Measurements from ENCODE around the gene ZNF135. TPM values are rescaled to one million over a fixed set of nuclear protein-coding genes. Genes with fewer than 3 reads are reported as not detected.

ZNF135 gene
- total RNA-seq, 2 experiments from 2014 or later, result 0.54 to 0.62 TPM

DNA sequence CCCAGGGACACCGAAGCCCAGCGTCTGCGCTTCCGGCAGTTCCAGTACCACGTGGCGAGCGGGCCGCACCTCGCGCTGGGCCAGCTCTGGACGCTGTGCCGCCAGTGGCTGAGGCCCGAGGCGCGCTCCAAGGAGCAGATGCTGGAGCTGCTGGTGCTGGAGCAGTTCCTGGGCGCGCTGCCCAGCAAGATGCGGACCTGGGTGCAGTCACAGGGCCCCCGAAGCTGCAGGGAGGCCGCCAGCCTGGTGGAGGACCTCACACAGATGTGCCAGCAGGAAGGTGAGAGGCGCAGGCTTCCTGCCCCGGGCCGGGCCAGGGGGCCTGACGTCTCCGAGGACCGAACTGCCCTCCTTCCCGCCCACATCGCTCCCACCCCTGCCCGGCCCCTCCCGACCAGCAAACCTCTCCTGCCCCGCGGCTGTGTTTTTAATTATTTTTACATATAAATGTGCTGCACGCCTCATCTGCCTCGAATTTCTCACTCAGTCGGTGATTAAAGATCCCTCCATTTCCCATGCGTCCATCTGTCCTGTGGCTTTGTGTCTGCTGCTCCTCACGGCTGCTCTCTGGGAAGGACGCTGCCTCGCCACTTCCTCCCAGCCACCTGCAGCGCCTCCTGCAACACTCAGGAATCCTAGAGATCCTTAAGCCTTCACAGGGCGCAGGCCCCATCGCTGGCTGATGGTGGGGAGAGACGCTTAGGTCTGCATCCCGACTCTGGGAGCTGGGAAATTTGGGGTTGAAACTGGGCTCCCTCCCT is 21.0 kb upstream of the ZNF135 start:
- H3K4me3 Mint-ChIP-seq, result no peak overlapping the region
- H3K27me3 Mint-ChIP-seq (ENCODE audit: low read depth), result peaks cover 29% of the 10 kb centered on the region
- H3K27ac Mint-ChIP-seq, result no peak overlapping the region
- H3K4me1 Mint-ChIP-seq (ENCODE audit: low read depth), result peaks cover 4% of the 10 kb centered on the region
- no peak for DNase-seq
- CTCF ChIA-PET, result no interaction called here
- intact Hi-C loops (cut with micrococcal nuclease), result no loop called here
- H3K9me3 Mint-ChIP-seq, result peaks cover 46% of the 10 kb centered on the region
- H3K36me3 Mint-ChIP-seq (ENCODE audit: low read depth), result peaks cover 38% of the 10 kb centered on the region

DNA sequence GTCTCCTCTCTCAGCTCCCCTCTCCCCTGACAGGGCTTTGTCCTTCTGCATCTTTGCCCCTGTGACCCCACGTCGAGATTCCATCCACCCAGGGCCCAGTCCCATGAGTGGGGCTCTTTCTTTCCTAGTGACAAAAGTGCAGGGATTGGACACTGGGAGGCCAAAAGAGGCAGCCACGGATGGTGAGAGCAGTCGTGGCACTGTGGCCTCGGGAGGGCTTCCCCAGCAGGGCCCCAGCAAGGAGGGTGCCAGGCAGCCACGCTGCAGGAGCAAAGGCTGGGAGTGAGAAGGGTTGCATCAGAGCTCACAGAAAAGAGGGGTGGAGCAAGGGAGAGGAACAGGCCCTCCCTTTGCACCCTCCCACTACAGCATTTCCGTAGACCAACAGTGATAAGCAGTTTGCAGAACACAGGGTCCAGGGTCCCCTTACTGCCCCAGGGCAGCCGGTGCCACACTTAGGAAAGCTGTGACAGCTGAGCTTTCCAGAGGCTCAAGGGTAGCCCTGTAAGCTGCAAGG is 20.3 kb upstream of the ZNF135 start:
- no peak for DNase-seq
- CTCF ChIA-PET, result no interaction called here
- intact Hi-C loops (cut with micrococcal nuclease), result no loop called here
- Mint-ChIP-seq H3K4me1 (ENCODE audit: low read depth) (peaks cover 4% of the 10 kb centered on the region), H3K4me3 (no peak overlapping the region), H3K9me3 (peaks cover 51% of the 10 kb centered on the region), H3K27me3 (ENCODE audit: low read depth) (peaks cover 25% of the 10 kb centered on the region), H3K36me3 (ENCODE audit: low read depth) (peaks cover 41% of the 10 kb centered on the region), H3K27ac (no peak overlapping the region)

DNA sequence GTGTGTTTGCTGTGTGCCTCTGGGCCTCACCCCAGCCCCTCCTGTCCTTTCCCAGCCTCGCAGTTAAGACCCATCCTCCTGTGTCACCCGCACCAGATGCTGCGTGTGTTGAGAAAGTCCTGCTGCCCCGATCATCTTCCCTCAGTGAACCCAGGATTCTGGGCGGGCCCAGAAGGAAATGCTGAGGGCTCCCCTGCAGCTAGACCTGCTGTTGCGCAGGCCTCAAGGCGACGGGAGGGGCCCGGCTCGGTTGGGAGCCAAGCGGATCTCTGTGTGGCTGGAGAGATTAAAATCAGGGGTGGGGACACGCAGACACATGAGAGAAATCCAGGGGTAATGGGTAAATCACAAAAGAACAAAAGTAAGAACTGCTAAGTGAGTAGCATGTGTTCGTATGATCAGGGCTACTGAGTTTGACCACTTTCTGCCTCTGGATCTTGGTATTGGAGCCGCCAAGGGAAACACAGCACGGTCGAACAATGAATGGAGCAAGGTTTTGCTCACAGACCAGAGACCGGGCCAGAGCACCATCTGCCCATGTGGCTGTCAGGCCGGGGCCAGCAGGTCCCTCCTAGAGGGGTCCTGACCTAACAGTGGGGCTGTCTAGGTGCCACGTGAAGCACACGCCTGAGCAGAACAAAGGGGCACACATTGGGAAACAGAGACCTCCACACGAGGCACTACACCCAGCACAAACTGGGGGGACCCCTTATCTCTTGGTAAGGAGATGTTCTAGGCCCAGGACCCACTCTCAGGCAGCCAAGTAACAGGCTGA is 18.1 kb upstream of the ZNF135 start:
- peaks cover 45% of the 10 kb centered on the region for H3K9me3 Mint-ChIP-seq
- no peaks in the 10 kb centered on the region for H3K4me1 Mint-ChIP-seq (ENCODE audit: low read depth)
- no peak overlapping the region for H3K4me3 Mint-ChIP-seq
- peaks cover 12% of the 10 kb centered on the region for H3K27me3 Mint-ChIP-seq (ENCODE audit: low read depth)
- intact Hi-C loops (cut with micrococcal nuclease), result no loop called here
- CTCF ChIA-PET, result no interaction called here
- no peak overlapping the region for H3K27ac Mint-ChIP-seq
- DNase-seq, result no peak
- peaks cover 32% of the 10 kb centered on the region for H3K36me3 Mint-ChIP-seq (ENCODE audit: low read depth)

DNA sequence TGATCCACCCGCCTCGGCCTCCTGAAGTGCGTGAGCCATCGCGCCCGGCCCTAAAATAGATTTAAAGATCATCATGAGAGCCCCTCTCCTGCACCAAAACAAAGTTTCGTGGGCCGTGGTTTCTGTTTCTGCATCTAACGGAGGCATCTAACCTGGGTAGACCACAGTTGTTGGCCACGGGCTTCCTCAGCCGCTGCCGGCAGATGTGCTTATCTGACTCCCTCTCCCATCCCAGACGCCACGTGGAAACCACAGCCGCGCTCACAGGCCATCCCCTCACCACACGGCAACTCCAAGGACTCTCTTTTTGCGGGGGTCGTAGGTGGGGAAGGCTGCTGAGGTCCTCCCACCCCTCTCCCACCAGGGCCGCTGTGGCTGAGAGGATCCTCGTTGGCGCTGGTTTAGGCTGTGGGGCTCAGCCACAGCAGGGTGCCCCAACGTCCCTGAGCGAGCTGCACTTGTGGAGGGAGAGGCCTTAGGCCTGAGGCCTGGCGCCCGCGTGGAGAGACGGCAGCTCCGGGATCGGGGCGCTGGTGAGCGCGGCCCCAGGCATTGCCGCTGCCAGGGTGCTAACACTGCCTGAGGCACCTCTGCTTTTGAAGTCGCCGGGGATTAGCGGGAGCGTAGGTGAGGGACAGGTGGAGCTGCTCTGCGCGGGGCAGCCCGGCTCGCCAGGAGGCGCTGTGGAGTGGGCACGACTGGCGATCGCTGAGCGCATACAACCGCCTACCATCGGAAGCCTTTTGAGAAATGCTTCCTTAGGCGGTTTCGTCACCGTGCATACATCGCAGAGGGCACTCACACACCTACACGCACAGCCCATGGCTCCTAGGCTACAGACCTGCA is 16.4 kb upstream of the ZNF135 start:
- DNase-seq, result no peak
- H3K27ac Mint-ChIP-seq, result no peak overlapping the region
- peaks cover 46% of the 10 kb centered on the region for H3K9me3 Mint-ChIP-seq
- intact Hi-C loops (cut with micrococcal nuclease), result no loop called here
- no peaks in the 10 kb centered on the region for H3K4me1 Mint-ChIP-seq (ENCODE audit: low read depth)
- H3K27me3 Mint-ChIP-seq (ENCODE audit: low read depth), result peaks cover 2% of the 10 kb centered on the region
- H3K36me3 Mint-ChIP-seq (ENCODE audit: low read depth), result peaks cover 25% of the 10 kb centered on the region
- CTCF ChIA-PET, result interaction anchor here (0.7 kb wide), 1 partner anchor 55 kb away, joined by 4 read pairs; no protein-coding TSS in a partner anchor
- no peak overlapping the region for H3K4me3 Mint-ChIP-seq

DNA sequence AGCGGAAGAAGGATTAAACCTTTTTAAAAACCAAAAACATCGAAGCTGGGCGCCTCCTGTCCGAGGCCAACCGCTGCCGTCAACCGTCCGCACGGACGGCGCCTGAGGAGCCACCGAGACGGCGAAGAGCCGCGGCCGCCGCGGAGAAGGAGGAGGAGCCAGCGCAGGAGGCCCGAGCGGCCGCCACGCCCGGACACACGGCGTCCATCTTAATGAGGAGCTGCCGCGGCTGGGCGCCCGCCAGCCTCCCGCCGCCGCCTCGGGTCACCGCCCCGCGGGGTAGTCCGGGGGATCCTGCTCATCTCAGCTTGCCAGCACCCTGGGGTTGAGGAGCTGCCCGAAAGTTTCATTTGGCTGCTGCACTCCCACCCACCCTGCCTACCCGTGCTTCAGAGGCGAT is 14.7 kb upstream of the ZNF135 start:
- DNase-seq, result no peak
- Mint-ChIP-seq H3K4me3 (no peak overlapping the region), H3K27me3 (ENCODE audit: low read depth) (no peaks in the 10 kb centered on the region), H3K36me3 (ENCODE audit: low read depth) (peaks cover 24% of the 10 kb centered on the region), H3K4me1 (ENCODE audit: low read depth) (no peaks in the 10 kb centered on the region), H3K9me3 (peaks cover 50% of the 10 kb centered on the region), H3K27ac (no peak overlapping the region)
- CTCF ChIA-PET, result interaction anchor here (0.5 kb wide), 1 partner anchor 400 kb away, joined by 3 read pairs; no protein-coding TSS in a partner anchor
- intact Hi-C loops (cut with micrococcal nuclease), result no loop called here

DNA sequence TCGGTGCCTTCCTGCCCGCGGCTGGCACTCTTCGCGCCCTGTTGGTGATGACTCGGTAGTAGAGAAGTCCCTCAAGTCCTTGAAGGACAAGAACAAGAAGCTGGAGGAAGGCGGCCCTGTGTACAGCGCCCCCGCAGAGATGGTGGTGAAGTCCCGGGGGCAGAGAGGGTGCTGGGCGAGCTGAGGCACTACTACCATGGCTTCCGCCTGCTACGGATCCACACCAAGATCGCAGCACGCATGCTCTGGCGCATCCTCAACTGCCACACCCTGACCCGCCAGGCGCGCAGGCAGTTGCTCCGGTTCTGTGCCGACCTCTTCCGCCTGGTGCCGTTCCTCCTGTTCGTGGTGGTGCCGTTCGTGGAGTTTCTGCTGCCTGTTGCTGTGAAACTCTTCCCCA is 14.2 kb upstream of the ZNF135 start:
- no peak for DNase-seq
- H3K4me1 Mint-ChIP-seq (ENCODE audit: low read depth), result no peaks in the 10 kb centered on the region
- H3K27ac Mint-ChIP-seq, result no peak overlapping the region
- no peaks in the 10 kb centered on the region for H3K27me3 Mint-ChIP-seq (ENCODE audit: low read depth)
- H3K9me3 Mint-ChIP-seq, result peaks cover 54% of the 10 kb centered on the region
- intact Hi-C loops (cut with micrococcal nuclease), result no loop called here
- H3K36me3 Mint-ChIP-seq (ENCODE audit: low read depth), result peaks cover 24% of the 10 kb centered on the region
- no peak overlapping the region for H3K4me3 Mint-ChIP-seq
- CTCF ChIA-PET, result interaction anchor here (0.5 kb wide), 1 partner anchor 401 kb away, joined by 3 read pairs; no protein-coding TSS in a partner anchor

DNA sequence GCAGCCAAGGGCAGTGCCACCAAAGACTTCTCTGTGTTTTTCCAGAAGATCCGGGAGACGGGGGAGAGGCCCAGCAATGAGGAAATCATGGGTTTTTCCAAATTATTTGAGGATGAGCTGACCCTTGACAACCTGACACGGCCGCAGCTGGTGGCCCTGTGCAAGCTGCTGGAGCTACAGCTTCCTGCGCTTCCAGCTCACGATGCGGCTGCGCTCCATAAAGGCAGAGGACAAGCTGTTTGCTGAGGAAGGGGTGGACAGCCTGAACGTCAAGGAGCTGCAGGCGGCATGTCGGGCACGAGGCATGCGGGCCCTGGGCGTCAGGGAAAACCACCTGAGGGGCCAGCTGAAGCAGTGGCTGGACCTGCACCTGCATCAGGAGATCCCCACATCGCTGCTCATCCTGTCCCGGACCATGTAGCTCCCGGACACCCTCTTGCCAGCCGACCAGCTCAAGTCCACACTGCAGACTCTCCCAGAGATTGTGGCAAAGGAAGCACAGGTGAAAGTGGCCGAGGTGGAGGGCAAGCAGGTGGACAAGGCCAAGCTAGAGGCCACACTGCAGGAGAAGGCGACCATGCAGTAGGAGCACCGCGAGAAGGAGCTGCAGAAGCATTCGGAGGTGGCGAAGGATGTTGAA is 13.6 kb upstream of the ZNF135 start:
- DNase-seq, result no peak
- H3K27ac Mint-ChIP-seq, result no peak overlapping the region
- no peaks in the 10 kb centered on the region for H3K4me1 Mint-ChIP-seq (ENCODE audit: low read depth)
- CTCF ChIA-PET, result no interaction called here
- H3K27me3 Mint-ChIP-seq (ENCODE audit: low read depth), result no peaks in the 10 kb centered on the region
- no peak overlapping the region for H3K4me3 Mint-ChIP-seq
- intact Hi-C loops (cut with micrococcal nuclease), result no loop called here
- H3K9me3 Mint-ChIP-seq, result peaks cover 52% of the 10 kb centered on the region
- peaks cover 22% of the 10 kb centered on the region for H3K36me3 Mint-ChIP-seq (ENCODE audit: low read depth)

DNA sequence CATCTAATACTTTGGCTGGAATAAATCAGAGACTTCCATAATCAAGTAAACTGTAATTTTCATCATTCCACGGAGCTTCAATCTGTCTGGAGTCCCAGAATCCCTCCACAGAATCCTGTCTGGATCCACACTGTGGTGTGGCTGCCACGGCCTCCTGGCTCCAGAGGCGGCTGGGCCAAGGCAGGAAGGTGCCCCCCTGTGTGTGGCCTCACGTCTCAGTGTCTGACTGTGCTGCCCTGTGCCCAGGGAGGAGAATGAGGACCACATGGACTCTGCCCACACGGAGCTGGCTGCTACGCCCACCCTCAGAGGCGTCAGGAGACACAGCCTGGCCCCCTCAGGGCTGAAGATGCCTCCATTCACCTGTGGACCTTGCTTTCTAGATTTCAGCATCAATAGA is 12.2 kb upstream of the ZNF135 start:
- H3K9me3 Mint-ChIP-seq, result peaks cover 52% of the 10 kb centered on the region
- CTCF ChIA-PET, result no interaction called here
- H3K36me3 Mint-ChIP-seq (ENCODE audit: low read depth), result peaks cover 16% of the 10 kb centered on the region
- no peak overlapping the region for H3K4me3 Mint-ChIP-seq
- intact Hi-C loops (cut with micrococcal nuclease), result no loop called here
- H3K27ac Mint-ChIP-seq, result no peak overlapping the region
- no peak for DNase-seq
- no peaks in the 10 kb centered on the region for H3K27me3 Mint-ChIP-seq (ENCODE audit: low read depth)
- H3K4me1 Mint-ChIP-seq (ENCODE audit: low read depth), result no peaks in the 10 kb centered on the region

DNA sequence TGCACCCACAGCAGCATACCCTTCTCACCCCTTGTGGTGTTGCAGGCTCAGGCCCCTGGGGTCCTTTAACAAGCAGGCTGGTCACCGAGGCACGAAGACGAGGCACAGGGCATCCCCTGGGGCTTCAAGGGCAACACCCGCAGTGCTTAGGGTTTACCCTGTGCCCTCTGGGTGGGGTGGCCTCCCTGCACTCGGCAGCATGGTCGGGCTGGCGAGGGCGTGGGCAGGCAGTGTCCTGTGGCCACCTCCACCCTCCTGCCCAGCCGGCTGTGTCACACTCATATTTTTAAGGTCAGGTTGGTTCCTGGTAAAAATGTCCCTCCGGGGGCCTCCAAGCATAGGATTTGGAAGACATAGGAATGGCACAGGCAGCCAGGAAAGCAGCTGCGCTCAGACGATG is 11.4 kb upstream of the ZNF135 start:
- Mint-ChIP-seq H3K36me3 (ENCODE audit: low read depth) (peaks cover 14% of the 10 kb centered on the region), H3K9me3 (peaks cover 50% of the 10 kb centered on the region), H3K27me3 (ENCODE audit: low read depth) (no peaks in the 10 kb centered on the region), H3K4me3 (no peak overlapping the region), H3K4me1 (ENCODE audit: low read depth) (no peaks in the 10 kb centered on the region), H3K27ac (no peak overlapping the region)
- intact Hi-C loops (cut with micrococcal nuclease), result no loop called here
- CTCF ChIA-PET, result no interaction called here
- no peak for DNase-seq

DNA sequence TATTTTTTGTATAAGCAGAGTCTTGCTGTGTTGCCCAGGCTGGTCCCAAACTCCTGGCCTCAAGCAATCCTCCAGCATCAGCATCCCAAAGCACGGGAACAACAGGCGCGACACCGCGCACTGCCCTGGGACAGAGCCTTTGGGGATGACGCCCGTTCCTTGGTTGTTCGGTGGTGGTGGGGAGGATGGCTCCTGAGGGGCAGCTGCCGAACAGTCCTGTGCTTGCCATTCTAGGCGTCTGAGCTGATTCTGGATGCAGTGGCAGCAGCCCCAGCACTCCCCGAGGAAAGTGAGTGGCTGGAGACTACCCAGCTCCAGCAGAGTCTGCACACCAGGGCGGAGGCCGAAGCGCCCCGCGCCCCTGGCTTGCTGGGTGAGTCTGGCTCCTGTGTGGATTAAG is 6.8 kb upstream of the ZNF135 start:
- peaks cover 24% of the 10 kb centered on the region for H3K36me3 Mint-ChIP-seq (ENCODE audit: low read depth)

DNA sequence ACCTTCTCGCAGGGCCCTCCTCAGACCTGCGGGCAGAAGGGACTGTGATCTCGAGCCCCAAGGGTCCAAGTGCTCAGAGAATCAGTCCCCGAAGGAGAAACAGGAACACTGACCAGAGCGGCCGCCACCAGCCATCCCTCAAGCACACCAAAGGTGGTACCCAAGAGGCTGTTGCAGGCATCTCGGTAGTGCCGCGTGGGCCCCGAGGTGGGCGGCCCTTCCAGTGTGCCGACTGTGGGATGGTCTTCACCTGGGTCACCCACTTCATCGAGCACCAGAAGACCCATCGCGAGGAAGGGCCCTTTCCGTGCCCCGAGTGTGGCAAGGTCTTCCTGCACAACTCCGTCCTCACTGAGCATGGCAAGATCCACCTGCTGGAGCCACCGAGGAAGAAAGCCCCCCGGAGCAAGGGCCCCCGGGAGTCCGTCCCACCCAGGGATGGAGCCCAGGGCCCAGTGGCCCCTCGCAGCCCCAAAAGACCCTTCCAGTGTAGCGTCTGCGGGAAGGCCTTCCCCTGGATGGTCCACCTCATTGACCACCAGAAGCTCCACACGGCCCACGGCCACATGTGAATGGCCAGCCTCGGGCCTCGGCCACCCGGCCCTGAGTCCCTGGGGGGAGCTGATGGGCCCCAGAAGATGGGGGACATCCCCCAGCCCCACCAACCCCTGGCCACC is 5.5 kb upstream of the ZNF135 start:
- peaks cover 45% of the 10 kb centered on the region for H3K9me3 Mint-ChIP-seq
- no peak overlapping the region for H3K4me3 Mint-ChIP-seq
- intact Hi-C loops (cut with micrococcal nuclease), result no loop called here
- H3K27ac Mint-ChIP-seq, result no peak overlapping the region
- peaks cover 30% of the 10 kb centered on the region for H3K36me3 Mint-ChIP-seq (ENCODE audit: low read depth)
- CTCF ChIA-PET, result interaction anchor here (0.5 kb wide), 1 partner anchor 12 kb away, joined by 4 read pairs; no protein-coding TSS in a partner anchor
- peaks cover 27% of the 10 kb centered on the region for H3K27me3 Mint-ChIP-seq (ENCODE audit: low read depth)
- no peaks in the 10 kb centered on the region for H3K4me1 Mint-ChIP-seq (ENCODE audit: low read depth)
- DNase-seq, result no peak

More for the DNA sequence above, 6.8 kb upstream of the ZNF135 start:
- CTCF ChIA-PET, result no interaction called here
- DNase-seq, result no peak
- peaks cover 21% of the 10 kb centered on the region for H3K27me3 Mint-ChIP-seq (ENCODE audit: low read depth)
- no peak overlapping the region for H3K4me3 Mint-ChIP-seq
- intact Hi-C loops (cut with micrococcal nuclease), result no loop called here
- H3K4me1 Mint-ChIP-seq (ENCODE audit: low read depth), result no peaks in the 10 kb centered on the region
- peaks cover 44% of the 10 kb centered on the region for H3K9me3 Mint-ChIP-seq
- no peak overlapping the region for H3K27ac Mint-ChIP-seq

All from activated naive CD4-positive, alpha-beta T cell treated with anti-CD3 and anti-CD28 coated beads for 36 hours (primary cell).